Testis (tissue), 2 donors: ENCODE measurements around the gene NPSR1.

Experiments
- CTCF ChIP-seq, 3 experiments: fragments of 450-650 bp in 2 of 3; fragments of 200-600 bp in 1 of 3; sonication (generic) in 1 of 3; IDR thresholded peaks; one replicate each; pipeline ENCODE4 v1.5.1; 2016 to 2019; ENCODE audit warnings: antibody characterized with exemption in 3 of 3, mild to moderate bottlenecking in 2 of 3, moderate library complexity in 1 of 3
- POLR2A ChIP-seq: fragments of 450-650 bp; IDR thresholded peaks from one replicate; pipeline ENCODE4 v1.6.1; 2017; ENCODE audit warnings: antibody characterized with exemption, mild to moderate bottlenecking, moderate library complexity

- no peak for TF ChIP-seq CTCF (IDR thresholded peaks at IDR 0.05)
- no peak for TF ChIP-seq POLR2A
Measured at GRCh38 chr7:34760271-34760670, 102.3 kb downstream of the NPSR1 start.
